ENCODE measurements around the gene PRDM12.

PRDM12 gene

GRCh38 chr9:130681769-130682420 lies 17.5 kb downstream of the PRDM12 start (continued):
- TF ChIP-seq ZNF580 (tag by site-specific recombination; IDR thresholded peaks at IDR 0.05) (no peak), ZBTB48 (tag by site-specific recombination; IDR thresholded peaks at IDR 0.05) (peak; percentile 17; the same call in 1 of the 2 replicates), ZEB2 (tag by site-specific recombination; IDR thresholded peaks at IDR 0.05) (0 out of 2 replicates have a peak, but pooled peaks have one; percentile 38), ZNF785 (tag by site-specific recombination; IDR thresholded peaks at IDR 0.05) (0 out of 2 replicates have a peak, but pooled peaks have one; percentile 25), ZNF560 (tag by site-specific recombination; IDR thresholded peaks at IDR 0.05; ENCODE audit: borderline replicate concordance) (no peak), BCL11A (tag by site-specific recombination; IDR thresholded peaks at IDR 0.05; ENCODE audit: low read depth) (peak; percentile 32; the same call in 1 of the 2 replicates), ZNF169 (tag by site-specific recombination; IDR thresholded peaks at IDR 0.05) (no peak), ZIC2 (tag by site-specific recombination; IDR thresholded peaks at IDR 0.05) (peak; percentile 16), ZNF366 (tag by site-specific recombination; conservative IDR thresholded peaks at IDR 0.05) (peak; percentile 51; the same call in 1 of the 2 replicates), ZBTB20 (tag by site-specific recombination; IDR thresholded peaks at IDR 0.05) (no peak; the same call in 1 of the 2 replicates), GLIS2 (tag by site-specific recombination; IDR thresholded peaks at IDR 0.05) (peak; percentile 98), CTCF (tag by site-specific recombination; IDR thresholded peaks at IDR 0.05) (peak; percentile 39; the same call in 1 of the 2 replicates), ZBTB17 (tag by site-specific recombination; IDR thresholded peaks at IDR 0.05) (no peak; the same call in 1 of the 2 replicates), PATZ1 (tag by site-specific recombination; IDR thresholded peaks at IDR 0.05) (peak; percentile 84), KLF8 (tag by site-specific recombination; IDR thresholded peaks at IDR 0.05) (peak; percentile 47), EGR2 (tag by site-specific recombination; IDR thresholded peaks at IDR 0.05; ENCODE audit: low read depth) (peak; percentile 65), KLF17 (tag by site-specific recombination; IDR thresholded peaks at IDR 0.05) (peak; percentile 64), GLI4 (tag by site-specific recombination; IDR thresholded peaks at IDR 0.05) (0 out of 2 replicates have a peak, but pooled peaks have one; percentile 4), ZNF488 (tag by site-specific recombination; IDR thresholded peaks at IDR 0.05) (no peak), KLF1 (tag by site-specific recombination; IDR thresholded peaks at IDR 0.05) (peak; percentile 67)

Data from HEK293 (cell line).